Left lung (tissue), 10 donors: Measurements from ENCODE around the gene URI1. TPM values are rescaled to one million over a fixed set of nuclear protein-coding genes. Genes with fewer than 3 reads are reported as not detected.
"Not testable (repeated sequence)": the region's sequence is repeated elsewhere in the genome, so short reads cannot be mapped to it uniquely, and the experiment has no call there.

Experiments
- ATAC-seq: fragments of 200-7000 bp; cut with Tn5 transposase; one replicate; pipeline ENCODE4 v1.9.1; 2020; ENCODE audit warnings: moderate library complexity
- DNase-seq, 4 donors: peaks; one replicate each; pipeline ENCODE4 v3.0.0-alpha.2; 2013 to 2020
- H3K27ac ChIP-seq, 2 donors: fragments of 200-600 bp; sonication (generic) in 1 of 2; one replicate each; pipeline versions ENCODE4 v1.5.0 to v1.8.0; 2020 to 2021
- H3K27me3 ChIP-seq, 2 donors: fragments of 200-600 bp; sonication (generic) in 1 of 2; one replicate each; pipeline versions ENCODE4 v1.5.0 to v1.8.0; 2020 to 2021
- H3K36me3 ChIP-seq, 2 donors: fragments of 200-600 bp; sonication (generic) in 1 of 2; one replicate each; pipeline versions ENCODE4 v1.5.0 to v1.8.0; 2020 to 2021
- H3K4me1 ChIP-seq, 2 donors: fragments of 200-600 bp; one replicate each; pipeline ENCODE4 v1.8.0; 2021
- H3K4me3 ChIP-seq, 2 donors: fragments of 200-600 bp; sonication (generic) in 1 of 2; one replicate each; pipeline versions ENCODE4 v1.5.0 to v1.8.0; 2020 to 2021; ENCODE audit warnings: mild to moderate bottlenecking in 1 of 2
- H3K9me3 ChIP-seq, 2 donors: fragments of 200-600 bp; sonication (generic) in 1 of 2; one replicate each; pipeline versions ENCODE4 v1.5.0 to v1.8.0; 2020 to 2021
- intact Hi-C, 2 donors: fragments of 100-400 bp; cut with DNase I; formaldehyde crosslinking; loops; one replicate each; pipeline versions ENCODE4 v1.11.2 to v1.14.2; 2022
- polyA plus RNA-seq, 6 donors: library from polyadenylated mRNA; unstranded; fragments of 120-200 nt; gene quantifications; one replicate each; pipeline ENCODE4 v1.2.1, GENCODE V29; 2013; ENCODE audit not compliant: insufficient read length in 6 of 6
- total RNA-seq, 2 donors: library from RNA; stranded (reverse); fragmentation: NEBNext Ultra II Directional; extraction: Animal tissue kit (Norgen Biotek cat#: 25700); gene quantifications; one replicate each; pipeline ENCODE4 v1.2.1, GENCODE V29; 2021
- TF ChIP-seq, protein P1 (sequence below), 2 donors: fragments of 200-600 bp; sonication (generic) in 1 of 2; IDR thresholded peaks; one replicate each; pipeline versions ENCODE4 v1.5.0 to v1.8.0; 2021; ENCODE audit warnings: antibody characterized with exemption in 2 of 2
- donor health status: DM: no; HTN: yes; CAD: no.
- donor health status: DM: no; HTN: no; CAD: no.

The URI1 gene
- total and polyA plus RNA-seq, 8 donors, result 36.3 to 104 (median 97.2) TPM

DNA sequence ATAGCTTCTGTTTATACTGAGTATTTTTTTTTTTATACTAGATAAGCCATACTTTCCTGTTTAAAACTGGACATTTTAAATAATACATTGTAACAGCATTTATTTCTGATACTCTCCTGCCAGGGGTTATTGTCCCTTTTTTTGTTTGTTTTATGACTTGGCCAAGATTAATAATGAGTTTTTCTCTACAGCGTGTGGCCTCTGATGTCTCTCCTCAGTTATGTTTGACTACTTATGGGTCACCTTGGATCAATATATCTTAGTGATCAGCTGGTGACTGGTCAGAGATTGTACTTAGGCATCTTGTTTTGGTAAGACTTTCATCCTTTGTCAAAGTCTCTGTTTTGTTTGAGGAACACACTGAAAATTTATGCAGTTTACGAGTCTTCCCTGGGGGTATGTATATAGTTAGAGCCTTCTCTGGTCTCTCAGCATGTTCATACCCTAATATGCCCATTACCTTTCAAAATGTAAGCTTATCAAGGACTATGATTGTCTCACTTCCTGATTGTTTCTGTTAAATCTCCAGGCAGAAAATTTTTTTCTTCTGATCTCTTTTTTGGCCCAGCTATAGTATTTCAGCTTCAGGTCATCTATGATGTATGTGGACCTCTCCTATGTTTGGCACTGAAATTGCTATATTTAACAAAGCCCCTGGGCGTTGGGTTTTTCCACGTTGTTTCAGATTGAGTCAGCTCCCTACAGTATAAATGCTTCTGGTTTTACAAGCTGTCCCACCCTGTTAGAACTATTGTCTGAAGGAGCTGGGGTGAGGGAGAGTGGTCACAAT is 87.9 kb downstream of the URI1 start:
- Histone ChIP-seq H3K27ac (no peak overlapping the region), H3K36me3 (peaks cover 0 to 6% of the 10 kb centered on the region in 2 donors), H3K9me3 (no peaks in the 10 kb centered on the region), H3K4me1 (no peaks in the 10 kb centered on the region), H3K27me3 (no peaks in the 10 kb centered on the region), H3K4me3 (no peak overlapping the region)
- intact Hi-C loops, result no loop called here
- DNase-seq (no peak), ATAC-seq (no peak)
- TF ChIP-seq, protein P1, sequence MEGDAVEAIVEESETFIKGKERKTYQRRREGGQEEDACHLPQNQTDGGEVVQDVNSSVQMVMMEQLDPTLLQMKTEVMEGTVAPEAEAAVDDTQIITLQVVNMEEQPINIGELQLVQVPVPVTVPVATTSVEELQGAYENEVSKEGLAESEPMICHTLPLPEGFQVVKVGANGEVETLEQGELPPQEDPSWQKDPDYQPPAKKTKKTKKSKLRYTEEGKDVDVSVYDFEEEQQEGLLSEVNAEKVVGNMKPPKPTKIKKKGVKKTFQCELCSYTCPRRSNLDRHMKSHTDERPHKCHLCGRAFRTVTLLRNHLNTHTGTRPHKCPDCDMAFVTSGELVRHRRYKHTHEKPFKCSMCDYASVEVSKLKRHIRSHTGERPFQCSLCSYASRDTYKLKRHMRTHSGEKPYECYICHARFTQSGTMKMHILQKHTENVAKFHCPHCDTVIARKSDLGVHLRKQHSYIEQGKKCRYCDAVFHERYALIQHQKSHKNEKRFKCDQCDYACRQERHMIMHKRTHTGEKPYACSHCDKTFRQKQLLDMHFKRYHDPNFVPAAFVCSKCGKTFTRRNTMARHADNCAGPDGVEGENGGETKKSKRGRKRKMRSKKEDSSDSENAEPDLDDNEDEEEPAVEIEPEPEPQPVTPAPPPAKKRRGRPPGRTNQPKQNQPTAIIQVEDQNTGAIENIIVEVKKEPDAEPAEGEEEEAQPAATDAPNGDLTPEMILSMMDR (IDR thresholded peaks at IDR 0.05), result no peak

DNA sequence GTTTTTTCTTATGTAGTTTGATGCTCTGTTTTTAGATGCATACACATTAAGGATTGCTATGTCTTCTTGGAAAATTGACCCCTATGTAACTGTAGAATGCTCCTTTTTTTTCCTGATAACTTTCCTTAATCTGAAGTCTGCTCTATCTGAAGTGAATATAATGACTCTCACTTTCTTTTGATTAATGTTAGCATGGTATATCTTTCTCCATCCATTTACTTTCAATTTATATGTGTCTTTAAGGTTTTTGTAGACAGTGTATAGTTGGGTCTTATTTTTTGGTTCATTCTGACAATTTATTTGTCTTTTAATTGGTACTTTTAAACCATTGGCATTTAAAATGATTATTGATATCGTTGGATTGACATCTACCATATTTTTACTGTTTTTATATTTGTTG is 92.3 kb downstream of the URI1 start:
- H3K4me3 ChIP-seq, result no peak overlapping the region
- H3K4me1 ChIP-seq, result no peaks in the 10 kb centered on the region
- DNase-seq (no peak), ATAC-seq (no peak)
- intact Hi-C loops, result no loop called here
- TF ChIP-seq, protein P1 (IDR thresholded peaks at IDR 0.05), result no peak
- no peak overlapping the region for H3K27ac ChIP-seq
- peaks cover 0 to 13% of the 10 kb centered on the region in 2 donors for H3K9me3 ChIP-seq
- no peaks in the 10 kb centered on the region for H3K27me3 ChIP-seq
- peaks cover 0 to 23% of the 10 kb centered on the region in 2 donors for H3K36me3 ChIP-seq

DNA sequence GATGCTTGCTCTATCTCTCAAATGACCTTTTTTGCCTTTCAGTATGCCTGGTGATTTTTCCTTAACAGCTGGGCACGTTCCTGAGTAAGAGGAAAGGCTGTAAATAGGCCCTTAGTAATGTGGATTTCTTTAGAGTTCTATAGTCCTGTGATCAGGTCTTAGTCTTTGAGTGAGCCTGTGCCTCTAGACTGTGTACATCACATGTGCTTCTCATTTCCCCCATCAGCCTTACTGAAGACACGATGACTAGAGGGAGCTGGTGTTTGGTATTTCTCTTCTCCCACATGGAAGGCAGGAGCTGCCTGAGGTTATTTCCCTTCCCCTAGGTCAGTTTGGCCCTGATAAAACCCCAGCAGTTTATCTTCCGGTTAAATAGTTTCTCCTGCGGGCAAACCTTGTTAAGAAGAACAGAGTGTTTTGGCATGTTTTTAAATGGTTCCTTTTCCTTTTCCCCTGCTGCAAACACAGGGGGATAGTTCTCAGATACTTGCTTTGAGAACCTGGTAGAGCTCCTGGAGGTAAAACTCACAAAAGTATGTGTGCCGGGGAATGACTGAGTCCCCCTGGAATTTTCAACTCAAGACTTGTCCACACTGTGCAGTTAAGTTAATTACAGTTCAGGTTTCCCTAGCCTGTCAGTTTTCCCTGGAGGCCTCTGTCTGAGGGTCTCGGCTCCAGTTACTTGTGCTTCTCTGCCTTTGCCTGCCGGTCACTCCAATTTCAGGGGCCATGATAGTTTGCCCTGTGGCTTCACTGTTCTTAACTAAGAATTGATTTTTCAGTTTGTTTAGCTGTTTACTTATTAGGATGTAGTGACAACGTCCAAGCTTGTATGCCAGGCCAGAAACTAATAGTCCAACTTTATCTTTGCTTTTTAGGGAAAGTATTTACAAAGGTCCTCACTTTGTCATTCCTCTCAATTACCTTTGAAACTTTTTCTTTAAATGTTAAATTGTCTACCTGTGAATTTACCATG is 94.4 kb downstream of the URI1 start:
- intact Hi-C loops, result no loop called here

DNA sequence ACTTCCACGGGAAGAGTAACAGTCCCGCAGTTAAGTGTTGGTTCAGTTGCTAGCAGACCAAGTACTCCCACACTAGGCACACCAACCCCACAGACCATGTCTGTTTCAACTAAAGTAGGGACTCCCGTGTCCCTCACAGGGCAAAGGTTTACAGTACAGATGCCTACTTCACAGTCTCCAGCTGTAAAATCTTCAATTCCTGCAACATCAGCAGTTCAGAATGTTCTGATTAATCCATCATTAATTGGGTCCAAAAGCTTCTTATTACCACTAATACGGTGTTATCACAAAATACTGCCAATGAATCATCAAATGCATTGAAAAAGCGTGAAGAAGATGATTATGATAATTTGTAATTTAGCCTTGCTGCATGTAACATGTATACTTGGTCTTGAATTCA is 95.8 kb downstream of the URI1 start:
- H3K4me3 ChIP-seq, result no peak overlapping the region
- H3K36me3 ChIP-seq, result peaks cover 0 to 17% of the 10 kb centered on the region in 2 donors
- H3K9me3 ChIP-seq, result peaks cover 0 to 15% of the 10 kb centered on the region in 2 donors
- no peak overlapping the region for H3K27ac ChIP-seq
- TF ChIP-seq, protein P1 (IDR thresholded peaks at IDR 0.05), result no peak
- ATAC-seq (no peak), DNase-seq (no peak)
- no peaks in the 10 kb centered on the region for H3K4me1 ChIP-seq
- intact Hi-C loops, result no loop called here
- H3K27me3 ChIP-seq, result no peaks in the 10 kb centered on the region

More for the DNA sequence above, 94.4 kb downstream of the URI1 start:
- DNase-seq, result no peak
- Histone ChIP-seq H3K27me3 (no peaks in the 10 kb centered on the region), H3K9me3 (peaks cover 0 to 15% of the 10 kb centered on the region in 2 donors), H3K27ac (no peak overlapping the region), H3K36me3 (peaks cover 0 to 17% of the 10 kb centered on the region in 2 donors), H3K4me1 (no peaks in the 10 kb centered on the region), H3K4me3 (no peak overlapping the region)
- TF ChIP-seq, protein P1 (IDR thresholded peaks at IDR 0.05), result no peak
- ATAC-seq, result no peak

DNA sequence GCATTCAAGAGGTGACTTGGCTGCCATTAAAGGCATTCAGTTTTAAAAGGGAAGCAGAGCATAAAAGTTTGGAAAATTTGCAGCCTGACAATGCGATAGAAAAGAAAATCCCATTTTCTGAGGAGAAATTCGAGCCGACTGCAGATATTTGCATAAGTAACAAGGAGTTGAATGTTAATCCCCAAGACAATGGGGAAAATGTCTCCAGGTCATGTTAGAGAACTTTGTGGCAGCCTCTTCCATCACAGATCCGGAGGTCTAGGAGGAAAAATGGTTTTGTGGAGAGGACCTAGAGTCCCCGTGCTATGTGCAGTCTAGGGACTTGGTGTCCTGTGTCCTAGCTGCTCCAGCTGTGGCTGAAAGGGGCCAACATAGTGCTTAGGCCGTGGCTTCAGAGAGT is 99.9 kb downstream of the URI1 start:
- H3K27ac ChIP-seq, H3K27me3 ChIP-seq, H3K4me3 ChIP-seq, DNase-seq, H3K36me3 ChIP-seq, intact Hi-C loops, ATAC-seq, H3K4me1 ChIP-seq: not testable (repeated sequence)
- H3K9me3 ChIP-seq, result peaks cover 0 to 15% of the 10 kb centered on the region in 2 donors

DNA sequence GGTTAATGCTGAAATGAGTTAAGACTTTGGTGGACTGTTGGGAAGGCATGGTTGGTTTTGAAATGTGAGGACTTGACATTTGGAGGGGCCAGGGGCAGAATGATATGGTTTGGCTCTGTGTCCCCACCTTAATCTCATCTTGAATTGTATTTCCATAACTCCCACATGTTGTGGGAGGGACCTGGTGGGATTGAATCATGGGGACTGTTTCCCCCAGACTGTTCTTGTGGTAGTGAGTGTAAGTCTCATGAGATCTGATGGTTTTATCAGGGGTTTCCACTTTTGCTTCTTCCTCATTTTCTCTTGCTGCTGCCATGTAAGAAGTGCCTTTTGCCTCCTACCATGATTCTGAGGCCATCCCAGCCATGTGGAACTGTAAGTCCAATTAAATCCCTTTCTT is 101.0 kb downstream of the URI1 start:
- H3K27me3 ChIP-seq, H3K9me3 ChIP-seq, H3K36me3 ChIP-seq, H3K4me3 ChIP-seq, H3K27ac ChIP-seq, DNase-seq, intact Hi-C loops, ATAC-seq, H3K4me1 ChIP-seq: not testable (repeated sequence)
